NCI-H2171 (cell line): ENCODE results near the gene P3R3URF.

Experiments
- DNase-seq: peaks from one replicate; lab custom pipeline; 2025; lab: John Stamatoyannopoulos, UW

Gene P3R3URF

DNA sequence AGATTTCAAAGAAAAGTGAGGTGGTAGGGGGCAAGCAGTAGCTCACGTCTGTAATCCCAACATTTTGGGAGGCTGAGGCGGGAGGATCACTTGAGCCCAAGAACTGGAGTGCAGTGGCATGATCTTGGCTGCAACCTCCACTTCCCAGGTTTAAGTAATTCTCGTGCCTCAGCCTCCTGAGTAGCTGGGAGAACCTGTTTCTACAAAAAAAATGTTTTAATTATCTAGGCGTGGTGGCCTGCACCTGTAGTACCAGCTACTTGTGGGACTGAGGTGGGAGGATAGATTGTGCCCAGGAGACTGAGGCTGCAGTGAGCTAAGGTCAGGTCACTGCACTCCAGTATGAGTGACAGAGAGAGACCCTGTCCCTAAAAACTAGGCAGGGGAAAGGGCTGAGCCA lies 4.0 kb downstream of the P3R3URF start:
- DNase-seq, result no peak

GRCh38 chr1:46171871-46172270 lies 4.4 kb downstream of the P3R3URF start:
- DNase-seq, result no peak

DNA sequence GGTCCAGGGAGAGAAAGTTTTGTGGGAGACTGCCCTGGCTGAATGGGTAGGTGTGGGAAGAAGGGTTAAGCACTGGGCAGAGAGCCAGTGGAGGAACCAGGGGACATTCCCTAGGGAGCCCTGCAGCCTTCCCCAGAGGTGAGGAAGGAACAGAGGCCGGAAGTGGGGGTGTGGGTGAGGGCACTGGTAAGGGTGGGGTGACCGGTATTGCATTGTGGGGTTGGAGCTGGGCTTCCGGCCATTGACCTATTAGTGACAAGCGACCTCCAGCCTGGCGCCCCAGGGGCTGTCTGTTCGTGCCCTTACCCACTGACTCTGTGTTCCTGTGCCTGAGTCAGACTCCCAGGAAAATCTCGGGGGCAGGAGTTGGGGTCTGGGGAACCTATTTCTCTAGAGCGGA lies 4.9 kb downstream of the P3R3URF start:
- DNase-seq, result no peak

GRCh38 chr1:46169811-46170454 lies 6.4 kb downstream of the P3R3URF start:
- DNase-seq, result no peak

GRCh38 chr1:46168477-46168876 lies 7.8 kb downstream of the P3R3URF start:
- no peak for DNase-seq

GRCh38 chr1:46166521-46167462 lies 9.5 kb downstream of the P3R3URF start:
- DNase-seq, result no peak

DNA sequence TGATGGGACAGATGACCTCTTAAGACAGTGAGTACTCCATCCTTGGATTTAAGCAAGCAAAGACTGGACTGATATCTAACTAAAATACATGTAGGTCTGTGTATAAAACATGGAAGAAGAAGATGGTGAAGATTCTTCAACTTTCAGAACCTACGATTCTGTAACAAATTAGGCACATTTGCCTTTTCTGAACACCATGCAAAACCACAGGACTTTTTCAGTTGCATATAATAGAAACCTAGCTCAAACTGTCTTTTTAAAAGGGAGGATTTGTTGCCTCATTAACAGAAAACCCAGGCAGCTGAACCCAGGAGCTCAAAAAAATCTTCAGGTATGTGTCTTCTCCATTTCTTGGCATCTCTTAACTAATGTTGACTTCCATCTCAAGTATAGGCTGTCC lies 16.1 kb downstream of the P3R3URF start:
- DNase-seq, result no peak

DNA sequence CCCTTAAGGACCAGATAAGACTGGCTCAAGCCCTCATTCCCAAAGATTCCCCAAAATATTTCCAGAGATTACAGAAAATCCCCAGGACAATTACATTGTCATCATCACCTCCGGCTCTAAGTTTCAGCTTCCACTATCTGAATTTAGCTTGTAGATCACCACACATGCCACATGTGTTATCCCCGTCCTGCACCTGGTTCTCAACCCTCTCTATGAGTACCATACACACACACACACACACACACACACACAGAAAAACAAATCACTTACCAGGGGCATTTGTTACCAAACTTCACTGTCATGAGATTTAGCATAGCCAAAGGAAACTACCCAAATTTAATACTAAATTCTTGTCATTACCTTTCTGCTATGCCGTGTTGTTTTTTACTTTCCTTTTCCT lies 16.8 kb downstream of the P3R3URF start:
- no peak for DNase-seq

DNA sequence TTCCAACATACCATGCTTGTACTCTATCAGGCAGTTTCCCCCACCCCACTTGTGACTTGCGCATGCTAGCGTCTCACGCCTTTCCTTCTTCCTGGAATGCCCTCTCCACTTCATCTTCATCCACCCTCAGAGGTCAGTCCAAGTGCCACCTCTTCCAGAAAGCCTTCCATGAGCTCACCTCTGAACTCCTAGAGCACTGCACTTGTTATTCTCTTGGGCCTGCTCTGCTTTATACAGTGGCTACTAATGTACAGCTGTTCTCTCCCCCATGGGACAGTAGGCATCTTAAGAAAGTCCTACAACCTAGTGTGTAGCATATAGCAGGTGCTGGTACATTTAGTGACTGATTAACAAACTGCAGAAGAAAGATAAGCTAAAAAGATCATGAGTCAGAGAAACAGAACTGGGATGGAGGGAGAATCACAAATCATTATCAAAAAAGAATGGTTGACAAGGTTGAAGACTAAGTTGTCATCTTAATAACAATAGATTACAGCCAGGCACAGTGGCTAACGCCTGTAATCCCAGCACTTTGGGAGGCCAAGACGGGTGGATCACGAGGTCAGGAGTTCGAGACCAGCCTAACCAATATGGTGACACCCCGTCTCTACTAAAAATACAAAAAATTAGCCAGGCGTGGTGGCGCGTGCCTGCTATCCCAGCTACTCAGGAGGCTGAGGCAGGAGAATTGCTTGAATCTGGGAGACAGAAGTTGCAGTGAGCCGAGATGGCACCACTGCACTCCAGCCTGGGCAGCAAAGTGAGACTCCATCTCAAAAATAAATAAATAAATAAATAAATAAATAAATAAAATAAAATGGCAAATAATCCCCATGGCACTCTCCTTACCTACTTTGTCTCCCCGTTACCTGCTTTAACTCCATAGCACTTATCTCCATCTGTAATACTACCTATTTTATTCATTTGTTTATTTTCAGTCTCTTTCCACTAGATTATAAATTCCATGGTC lies 17.7 kb downstream of the P3R3URF start:
- DNase-seq, result no peak

- no peak for DNase-seq
These were observed 18.4 kb downstream of the P3R3URF start for GRCh38 chr1:46157916-46158311.

DNA sequence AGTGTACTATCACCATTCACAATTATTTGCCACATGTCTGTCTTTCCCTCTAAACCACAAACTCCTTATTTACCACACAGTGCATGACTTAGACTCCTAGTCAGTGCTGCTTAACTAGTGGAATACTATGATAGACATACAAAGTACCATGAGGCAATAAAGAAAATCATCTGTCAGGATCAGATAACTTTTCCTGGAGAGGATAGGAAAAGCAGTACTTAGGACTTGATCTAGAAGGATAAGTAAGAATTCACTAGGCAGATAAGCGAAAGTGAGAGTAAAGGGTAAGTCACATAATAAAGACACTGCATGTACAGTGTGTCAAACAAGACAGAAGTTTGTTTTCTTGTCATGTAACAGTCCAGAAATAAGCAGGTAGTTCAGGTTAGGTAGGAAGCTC lies 22.6 kb downstream of the P3R3URF start:
- DNase-seq, result no peak

- no peak for DNase-seq
These were observed 23.1 kb downstream of the P3R3URF start for GRCh38 chr1:46153228-46153627.

DNA sequence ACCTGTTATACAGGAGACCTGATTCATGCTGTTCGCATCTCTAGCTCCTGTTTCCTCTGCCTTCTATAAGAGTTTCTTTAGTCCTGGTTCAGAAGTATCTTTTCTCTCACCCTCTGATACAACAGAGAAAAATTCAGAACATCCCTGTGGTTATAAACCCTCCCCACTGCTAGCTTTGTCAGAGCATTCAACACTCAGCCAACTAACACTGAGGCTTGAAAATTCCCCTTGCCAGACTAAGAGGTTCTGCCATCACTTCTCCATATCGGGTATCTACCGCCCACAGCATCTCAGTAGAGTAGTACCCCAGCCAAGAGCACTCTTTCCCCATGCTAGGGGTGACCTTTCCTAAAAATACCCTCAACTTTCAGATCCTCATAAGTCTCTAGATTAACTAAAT lies 24.3 kb downstream of the P3R3URF start:
- no peak for DNase-seq

DNA sequence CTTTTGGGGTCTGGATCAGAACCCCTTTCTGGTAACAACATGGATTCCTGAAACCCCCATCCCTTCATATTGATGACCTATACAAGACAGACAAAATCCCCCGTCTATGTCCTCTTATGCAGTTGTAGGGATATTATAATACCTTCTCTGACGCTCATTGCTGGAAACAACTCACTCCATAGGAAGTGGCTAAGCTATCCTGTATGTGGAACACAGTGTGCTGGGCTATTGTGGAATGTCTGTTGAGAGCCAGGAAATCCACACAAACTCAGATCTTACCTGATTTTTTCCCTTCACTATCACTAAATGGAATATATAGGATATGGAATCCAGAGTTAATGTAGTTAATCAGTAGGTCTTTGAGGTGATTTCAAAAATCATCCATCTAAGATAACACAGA lies 26.2 kb downstream of the P3R3URF start:
- no peak for DNase-seq

GRCh38 chr1:46148318-46148717 lies 28.0 kb downstream of the P3R3URF start:
- no peak for DNase-seq

GRCh38 chr1:46137916-46138315 lies 38.4 kb downstream of the P3R3URF start:
- DNase-seq, result no peak

- DNase-seq, result no peak
These were observed 39.6 kb downstream of the P3R3URF start for GRCh38 chr1:46136711-46137110.

- DNase-seq, result peak; percentile 9
These were observed 41.5 kb downstream of the P3R3URF start for GRCh38 chr1:46134660-46135331.

GRCh38 chr1:46133781-46134350 lies 42.4 kb downstream of the P3R3URF start:
- DNase-seq, result no peak

- DNase-seq, result peak; percentile 94
These were observed 43.1 kb downstream of the P3R3URF start for GRCh38 chr1:46133181-46133658.

- DNase-seq, result peak; percentile 97
These were observed 43.6 kb downstream of the P3R3URF start, which contains the start of gene PIK3R3 for GRCh38 chr1:46132529-46133180. TSS of gene PIK3R3 (minus strand) at chr1:46132629. CDS start at chr1:46131952, 677 bp downstream.
